ENCODE results near the gene UGGT2. TPM values are rescaled to one million over a fixed set of nuclear protein-coding genes. Genes with fewer than 3 reads are reported as not detected.
"Not testable (repeated sequence)": the region's sequence is repeated elsewhere in the genome, so short reads cannot be mapped to it uniquely, and the experiment has no call there.

Gene UGGT2
- polyA plus RNA-seq, 5 donors, result 29.7 to 56.2 (median 45.1) TPM

GRCh38 chr13:95906999-95907398, 146.2 kb downstream of the UGGT2 start:
- no peak for DNase-seq

- DNase-seq, result no peak
These were observed 149.6 kb downstream of the UGGT2 start for GRCh38 chr13:95903569-95903968.

- no peak for DNase-seq
These were observed 150.5 kb downstream of the UGGT2 start for GRCh38 chr13:95902741-95903140.

- no peak for DNase-seq
These were observed 154.9 kb downstream of the UGGT2 start for GRCh38 chr13:95898256-95898655.

GRCh38 chr13:95896301-95896700, 156.9 kb downstream of the UGGT2 start:
- no peak for DNase-seq

GRCh38 chr13:95893861-95894260, 159.3 kb downstream of the UGGT2 start:
- no peak for DNase-seq

- DNase-seq, result no peak
These were observed 171.1 kb downstream of the UGGT2 start for GRCh38 chr13:95882121-95882520.

- no peak for DNase-seq
These were observed 172.9 kb downstream of the UGGT2 start for GRCh38 chr13:95880331-95880730.

GRCh38 chr13:95874286-95874685, 178.9 kb downstream of the UGGT2 start:
- no peak for DNase-seq

- no peak for DNase-seq
These were observed 182.8 kb downstream of the UGGT2 start for GRCh38 chr13:95870421-95870820.

- DNase-seq, result no peak
These were observed 188.1 kb downstream of the UGGT2 start for GRCh38 chr13:95865080-95865615.

- no peak for DNase-seq
These were observed 190.8 kb downstream of the UGGT2 start for GRCh38 chr13:95862408-95862807.

GRCh38 chr13:95861296-95861695, 191.9 kb downstream of the UGGT2 start:
- DNase-seq, result peak; percentile 45 to 63

GRCh38 chr13:95858286-95859075, 194.7 kb downstream of the UGGT2 start:
- peak in 1 of 2 donors; percentile 36 for DNase-seq

GRCh38 chr13:95845656-95846055, 207.5 kb downstream of the UGGT2 start:
- not testable (repeated sequence) for DNase-seq

GRCh38 chr13:95842898-95843297, 210.3 kb downstream of the UGGT2 start:
- DNase-seq, result no peak

- no peak for DNase-seq
These were observed 211.3 kb downstream of the UGGT2 start for GRCh38 chr13:95841894-95842293.

- peak; percentile 59 to 76 for DNase-seq
These were observed 219.0 kb downstream of the UGGT2 start for GRCh38 chr13:95834134-95834765.

GRCh38 chr13:95833719-95834118, 219.5 kb downstream of the UGGT2 start:
- peak in 1 of 2 donors; percentile 1 for DNase-seq

- no peak for DNase-seq
These were observed 220.1 kb downstream of the UGGT2 start for GRCh38 chr13:95833126-95833525.

- DNase-seq, result no peak
These were observed 230.9 kb downstream of the UGGT2 start for GRCh38 chr13:95822303-95822702.

- DNase-seq, result no peak
These were observed 238.7 kb downstream of the UGGT2 start for GRCh38 chr13:95814495-95814894.

- no peak for DNase-seq
These were observed 240.1 kb downstream of the UGGT2 start for GRCh38 chr13:95813139-95813538.

All from right lung (tissue), 5 donors.